HUES64 (cell line): ENCODE measurements around the gene SMS.

Source experiments
- H3K27ac ChIP-seq: 2 replicates; pipeline ENCODE4 v1.7.0; 2013; ENCODE audit warnings: low read depth, low read length, inconsistent platforms
- H3K27me3 ChIP-seq: 2 replicates; pipeline ENCODE4 v1.6.1; 2013; ENCODE audit warnings: mild to moderate bottlenecking, low read length; ENCODE audit not compliant: insufficient read depth
- H3K36me3 ChIP-seq: 2 replicates; pipeline ENCODE4 v1.6.1; 2013; ENCODE audit warnings: mild to moderate bottlenecking, low read length; ENCODE audit not compliant: insufficient read depth
- H3K4me1 ChIP-seq: 2 replicates; pipeline ENCODE4 v1.6.1; 2013; ENCODE audit warnings: mild to moderate bottlenecking, low read length, moderate library complexity; ENCODE audit not compliant: insufficient read depth
- H3K4me3 ChIP-seq: 2 replicates; pipeline ENCODE4 v1.5.1; 2013; ENCODE audit warnings: mild to moderate bottlenecking, low read length, moderate library complexity
- H3K9ac ChIP-seq: 2 replicates; pipeline ENCODE4 v1.6.1; 2013; ENCODE audit warnings: mild to moderate bottlenecking, low read depth, low read length
- H3K9me3 ChIP-seq: 2 replicates; pipeline ENCODE4 v1.6.1; 2013; ENCODE audit warnings: low read depth, low read length; ENCODE audit not compliant: insufficient read depth
- WGBS: fragments of 150-250, 120-280 bp; methylation state at CpG from one replicate; pipeline ENCODE4 v1.1.7; 2013; ENCODE audit warnings: missing lambda C conversion rate; 5-methylcytosine and 5-hydroxymethylcytosine counted together

Gene SMS

GRCh38 chrX:22037911-22038537, 97.5 kb downstream of the SMS start:
- Histone ChIP-seq H3K9ac (no peak overlapping the region), H3K27me3 (no peaks in the 10 kb centered on the region), H3K4me1 (no peaks in the 10 kb centered on the region), H3K36me3 (no peaks in the 10 kb centered on the region), H3K9me3 (no peaks in the 10 kb centered on the region), H3K4me3 (no peak overlapping the region), H3K27ac (no peak overlapping the region)
- 93% methylated on average over 13 of the region's 13 CpGs for WGBS

DNA sequence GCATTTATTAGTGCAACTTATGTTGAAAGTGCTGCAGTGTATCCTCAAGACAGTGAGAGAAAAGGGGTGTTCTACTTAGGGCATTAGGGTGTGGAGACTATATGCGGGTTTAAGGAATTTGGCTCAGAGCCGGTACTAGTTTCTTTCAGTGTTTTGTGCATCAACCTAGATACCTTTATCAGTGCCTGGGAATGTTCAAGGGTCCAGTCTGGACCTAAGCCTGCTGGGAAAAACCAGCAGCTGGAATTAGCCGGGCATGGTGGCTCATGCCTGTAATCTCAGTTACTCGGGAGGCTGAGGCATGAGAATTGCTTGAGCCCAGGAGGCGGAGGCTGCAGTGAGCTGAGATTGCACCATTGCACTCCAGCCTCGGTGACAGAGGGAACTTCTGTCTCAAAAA, 99.0 kb downstream of the SMS start:
- no peak overlapping the region for H3K4me3 ChIP-seq
- no peaks in the 10 kb centered on the region for H3K9me3 ChIP-seq
- no peak overlapping the region for H3K9ac ChIP-seq
- whole genome bisulfite sequencing = 96% methylated on average over 5 of the region's 6 CpGs
- H3K4me1 ChIP-seq = 0 out of 2 replicates have a peak, but pooled peaks cover 7% of the 10 kb centered on the region
- H3K36me3 ChIP-seq = no peaks in the 10 kb centered on the region
- H3K27me3 ChIP-seq = no peaks in the 10 kb centered on the region
- H3K27ac ChIP-seq = no peak overlapping the region

DNA sequence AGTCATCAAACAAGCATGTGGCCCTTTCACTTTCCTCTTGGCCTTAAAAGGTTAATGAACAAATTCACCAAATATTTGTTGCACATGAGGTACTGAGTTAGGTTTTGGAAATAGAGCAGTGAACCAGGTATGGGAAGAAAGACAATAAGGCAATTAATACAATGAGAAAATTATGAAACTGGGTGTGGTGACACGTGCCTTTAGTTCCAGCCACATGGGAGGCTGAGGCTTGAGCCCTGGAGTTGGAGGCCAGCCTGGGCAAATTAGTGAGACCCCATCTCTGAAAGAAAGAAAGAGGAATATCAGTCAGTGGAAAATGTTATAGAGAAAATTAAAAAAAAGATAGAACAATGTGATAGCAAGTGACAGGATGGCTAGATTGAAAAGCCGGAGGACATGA, 99.7 kb downstream of the SMS start:
- Histone ChIP-seq H3K27me3 (no peaks in the 10 kb centered on the region), H3K9me3 (no peaks in the 10 kb centered on the region), H3K4me3 (no peak overlapping the region), H3K4me1 (0 out of 2 replicates have a peak, but pooled peaks cover 7% of the 10 kb centered on the region), H3K27ac (no peak overlapping the region), H3K9ac (no peak overlapping the region), H3K36me3 (no peaks in the 10 kb centered on the region)
- WGBS = 96% methylated on average over 2 of the region's 2 CpGs

DNA sequence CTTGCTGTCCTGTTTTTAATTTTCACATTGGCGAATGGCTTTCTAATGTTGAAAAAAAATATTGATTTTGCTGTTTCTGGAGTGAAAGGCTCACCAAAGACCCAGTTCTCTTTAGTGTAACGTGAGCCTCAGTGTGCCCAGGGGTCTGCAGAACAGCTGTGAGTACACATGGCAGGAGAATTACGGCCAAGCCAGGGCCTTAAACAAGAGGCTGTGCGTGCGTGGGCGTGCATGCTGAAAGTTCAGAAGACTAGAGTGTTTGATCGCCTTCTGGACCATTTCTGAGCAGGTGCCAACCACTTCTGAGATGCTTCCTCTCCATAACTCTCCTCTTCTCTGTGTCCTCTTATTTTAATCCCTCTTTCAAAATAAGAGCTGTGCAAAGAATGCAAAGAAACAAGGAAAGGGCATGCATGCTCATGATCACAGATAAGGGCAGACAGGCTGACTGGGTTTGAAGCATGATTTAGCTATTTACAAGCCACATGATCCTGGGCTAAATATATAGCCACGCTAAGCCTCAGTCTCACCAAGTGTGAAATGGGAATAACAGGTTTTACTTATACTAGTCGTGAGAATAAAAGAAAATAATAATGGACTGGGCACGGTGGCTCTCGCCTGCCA, 101.5 kb downstream of the SMS start:
- H3K27ac ChIP-seq = no peak overlapping the region
- 0 out of 2 replicates have a peak, but pooled peaks cover 7% of the 10 kb centered on the region for H3K4me1 ChIP-seq
- H3K9me3 ChIP-seq = no peaks in the 10 kb centered on the region
- H3K4me3 ChIP-seq = no peak overlapping the region
- no peaks in the 10 kb centered on the region for H3K27me3 ChIP-seq
- H3K9ac ChIP-seq = no peak overlapping the region
- no peaks in the 10 kb centered on the region for H3K36me3 ChIP-seq
- 93% methylated on average over 11 of the region's 11 CpGs for WGBS

- Histone ChIP-seq H3K36me3 (no peaks in the 10 kb centered on the region), H3K4me1 (0 out of 2 replicates have a peak, but pooled peaks cover 7% of the 10 kb centered on the region), H3K27ac (no peak overlapping the region), H3K27me3 (no peaks in the 10 kb centered on the region), H3K4me3 (no peak overlapping the region), H3K9ac (no peak overlapping the region), H3K9me3 (no peaks in the 10 kb centered on the region)
- WGBS = 13% methylated on average over 4 of the region's 4 CpGs
Measured at GRCh38 chrX:22043872-22044271, 103.4 kb downstream of the SMS start.
